COLO668 (cell line): ENCODE data around the gene CFAP73.

ENCODE experiments used
- DNase-seq: peaks from one replicate; lab custom pipeline; 2025; ENCODE audit not compliant: unreplicated experiment; lab: John Stamatoyannopoulos, UW

CFAP73 gene

DNA sequence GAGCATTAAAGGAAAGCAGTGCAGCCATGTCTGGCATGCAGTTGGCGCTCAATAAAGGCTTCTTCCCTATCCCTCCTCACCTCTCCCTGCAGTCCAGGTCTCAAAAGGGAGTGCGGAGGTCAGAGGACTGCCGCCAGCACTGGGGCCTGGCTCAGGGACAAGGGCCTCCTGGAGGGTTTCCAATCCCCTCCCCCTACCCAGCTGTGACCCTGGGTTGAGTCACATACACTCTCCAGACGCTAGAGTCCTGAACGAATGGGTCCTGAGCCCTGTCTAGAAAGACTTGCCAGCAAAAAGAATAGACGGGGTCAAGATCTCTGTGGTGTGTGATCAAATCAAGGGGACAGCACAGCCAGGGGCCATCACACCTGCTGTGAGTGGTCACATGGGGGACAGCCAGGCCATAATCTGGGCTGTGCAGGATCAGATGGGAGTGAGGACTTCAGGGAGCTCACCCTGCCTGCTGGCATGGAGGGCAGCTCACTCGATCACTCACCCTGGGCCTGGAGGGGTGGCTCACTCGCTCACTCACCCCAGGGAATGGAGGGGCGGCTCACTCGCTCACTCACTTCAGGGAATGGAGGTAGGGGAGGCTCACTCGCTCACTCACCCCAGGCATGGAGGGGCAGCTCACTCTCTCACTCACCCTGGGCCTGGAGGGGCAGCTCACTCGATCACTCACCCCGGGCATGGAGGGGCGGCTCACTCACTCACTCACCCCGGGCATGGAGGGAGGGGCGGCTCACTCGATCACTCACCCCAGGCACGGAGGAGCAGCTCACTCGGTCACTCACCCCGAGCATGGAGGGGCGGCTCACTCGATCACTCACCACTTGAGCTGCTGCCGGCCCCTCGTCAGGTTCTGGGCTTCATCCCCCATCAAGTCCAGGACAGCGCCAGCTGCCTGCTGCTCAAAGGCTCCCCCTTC, 12.8 kb downstream of the CFAP73 start:
- no peak for DNase-seq

DNA sequence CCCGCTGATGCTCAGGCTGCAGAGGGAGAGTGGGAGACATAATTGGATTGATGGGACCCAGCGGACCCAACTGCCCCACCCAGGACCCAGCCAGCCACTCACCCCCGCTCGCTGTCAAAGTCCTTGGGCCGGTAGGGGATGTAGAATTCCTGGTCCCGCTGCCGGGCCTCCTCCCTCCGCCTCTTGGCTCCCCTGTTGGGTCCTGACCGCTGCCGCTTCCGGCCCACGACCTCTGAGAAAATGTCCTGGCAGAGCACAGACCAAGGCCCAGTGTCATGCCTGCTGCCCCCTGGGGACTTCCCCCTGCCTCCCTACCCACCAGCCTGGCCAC, 13.5 kb downstream of the CFAP73 start:
- no peak for DNase-seq

DNA sequence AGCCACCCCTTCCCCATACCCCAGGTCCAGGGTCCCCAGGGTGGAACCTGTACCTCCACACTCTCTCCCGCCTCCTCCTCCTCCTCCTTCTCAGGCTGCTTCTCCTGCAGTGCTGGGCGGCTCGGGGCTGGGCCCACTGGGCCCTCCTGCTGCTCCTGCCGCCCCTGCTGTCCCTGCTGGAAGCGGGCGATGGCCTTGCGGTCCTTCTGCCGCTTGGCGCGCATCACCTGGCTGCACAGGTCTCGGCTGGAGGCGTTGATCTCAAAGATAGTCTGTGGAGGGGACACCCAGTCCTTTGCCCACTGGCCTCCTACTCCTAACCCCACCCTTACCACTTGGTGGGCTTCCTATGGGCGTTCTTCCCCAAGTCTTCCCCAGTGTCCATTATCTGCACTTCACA, 14.5 kb downstream of the CFAP73 start:
- no peak for DNase-seq

DNA sequence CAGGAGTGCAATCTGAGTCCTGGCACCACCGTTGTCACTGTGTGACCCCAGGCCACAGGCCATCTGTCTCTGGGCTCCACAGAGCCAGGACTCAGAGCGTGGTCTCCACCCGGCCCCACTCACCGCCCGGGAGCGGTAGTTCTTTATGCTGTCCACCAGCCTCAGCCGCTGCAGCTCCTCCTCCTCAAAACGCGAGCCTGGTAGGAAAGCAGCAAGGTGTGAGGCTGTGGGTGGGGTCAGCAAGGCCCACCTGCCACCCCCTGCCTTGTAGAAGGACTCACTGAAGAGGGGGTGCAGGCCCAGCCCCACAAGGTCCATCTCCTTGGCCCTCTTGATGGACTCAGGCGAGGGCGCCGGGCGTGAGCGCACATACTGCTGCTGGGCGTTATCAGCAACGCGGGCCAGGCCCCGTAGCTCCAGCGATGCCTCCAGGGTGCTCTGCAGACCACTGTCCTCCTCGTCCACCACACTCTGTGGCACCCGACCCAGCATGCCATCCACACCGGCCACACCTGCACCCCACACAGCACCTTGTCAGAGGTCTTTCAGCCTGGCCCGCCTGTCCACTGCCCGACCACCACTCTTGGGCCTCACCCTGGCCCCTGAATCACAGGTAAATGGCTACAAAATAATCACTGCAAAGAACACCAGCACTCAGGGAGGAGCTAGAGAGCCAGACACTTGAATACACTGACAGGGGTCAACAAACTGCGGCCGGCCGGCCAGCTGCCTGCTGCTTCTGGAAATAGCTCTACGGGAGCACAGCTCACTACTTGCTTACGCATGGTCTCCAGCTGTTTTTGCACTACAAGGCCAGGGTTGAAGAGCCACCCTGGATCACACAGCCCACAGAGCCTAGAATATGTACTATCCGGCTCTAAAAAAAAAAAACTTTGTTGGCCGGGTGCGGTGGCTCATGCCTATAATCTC, 16.3 kb downstream of the CFAP73 start:
- no peak for DNase-seq

DNA sequence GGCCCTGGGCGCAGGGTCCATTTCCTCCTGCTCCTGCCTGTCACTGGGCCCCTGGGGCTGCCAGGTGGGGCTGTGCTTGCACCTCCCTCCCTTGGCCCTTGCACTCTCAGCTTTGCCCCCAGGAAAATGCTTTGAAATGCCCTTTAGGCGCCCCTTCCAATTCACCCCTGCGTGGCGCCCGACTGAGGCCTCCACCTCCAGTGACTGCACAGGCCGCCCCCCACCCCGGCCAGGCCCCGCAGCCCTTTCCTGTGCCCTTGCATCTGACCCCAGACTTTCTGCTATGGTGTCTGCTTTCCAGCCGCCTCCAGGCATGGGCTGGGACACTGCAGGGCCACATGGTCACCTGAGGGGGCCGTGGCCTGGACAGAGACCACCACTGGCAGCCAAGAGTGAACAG, 18.3 kb downstream of the CFAP73 start:
- DNase-seq, result no peak

DNA sequence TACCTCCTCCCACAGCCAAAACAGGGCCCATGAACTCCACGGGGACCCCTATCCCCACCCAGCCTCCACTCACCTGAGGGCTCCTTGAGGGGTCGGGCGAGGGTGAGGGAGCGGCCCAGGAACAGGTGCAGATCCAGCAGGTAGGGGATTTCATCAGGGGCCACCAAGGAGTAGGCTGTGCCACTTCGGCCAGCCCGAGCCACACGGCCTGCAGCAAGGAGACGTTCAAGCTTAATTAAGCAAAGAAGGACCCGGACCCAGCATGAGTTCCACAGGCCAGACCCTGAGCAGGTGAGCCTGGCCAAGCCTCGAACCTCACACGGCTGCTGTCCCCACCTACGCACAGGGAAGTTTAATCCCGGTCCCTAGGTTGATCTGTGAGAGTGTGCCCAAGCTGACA, 20.2 kb downstream of the CFAP73 start:
- no peak for DNase-seq

DNA sequence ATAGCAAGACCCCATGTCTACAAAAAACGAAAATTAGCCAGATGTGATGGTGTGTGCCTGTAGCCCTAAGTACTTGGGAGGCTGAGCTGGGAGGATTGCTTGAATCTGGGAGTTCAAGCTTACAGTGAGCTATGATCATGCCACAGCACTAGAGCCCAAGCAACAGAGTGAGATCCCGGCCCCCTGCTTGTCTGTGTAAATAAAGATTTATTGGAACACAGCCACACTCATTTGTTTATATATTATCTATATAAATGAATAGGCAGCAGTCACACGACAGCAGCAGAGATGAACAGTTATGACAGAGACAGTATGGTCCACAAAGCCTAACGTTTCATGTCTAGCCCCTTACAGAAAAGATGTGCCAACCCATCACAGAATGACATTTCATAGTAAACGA, 20.9 kb downstream of the CFAP73 start:
- no peak for DNase-seq

DNA sequence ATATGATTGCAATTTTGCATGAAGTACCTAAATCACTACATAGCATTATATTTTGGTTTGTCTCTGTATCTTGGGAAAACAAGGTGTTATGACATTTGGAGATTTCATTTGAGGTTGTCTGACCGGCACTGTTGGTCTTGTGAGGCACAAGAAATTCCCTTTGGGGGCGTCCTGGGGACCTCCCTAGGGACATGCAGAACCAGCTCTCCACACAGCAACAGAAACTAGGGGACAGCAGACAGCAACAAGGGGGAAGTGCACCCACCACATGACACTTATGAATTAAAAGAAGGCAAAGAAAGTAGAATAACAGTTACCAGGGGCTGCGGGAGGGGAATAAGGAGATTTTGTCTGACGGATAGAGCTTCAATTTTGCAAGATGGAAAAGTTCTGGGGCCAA, 21.4 kb downstream of the CFAP73 start:
- DNase-seq, result no peak

DNA sequence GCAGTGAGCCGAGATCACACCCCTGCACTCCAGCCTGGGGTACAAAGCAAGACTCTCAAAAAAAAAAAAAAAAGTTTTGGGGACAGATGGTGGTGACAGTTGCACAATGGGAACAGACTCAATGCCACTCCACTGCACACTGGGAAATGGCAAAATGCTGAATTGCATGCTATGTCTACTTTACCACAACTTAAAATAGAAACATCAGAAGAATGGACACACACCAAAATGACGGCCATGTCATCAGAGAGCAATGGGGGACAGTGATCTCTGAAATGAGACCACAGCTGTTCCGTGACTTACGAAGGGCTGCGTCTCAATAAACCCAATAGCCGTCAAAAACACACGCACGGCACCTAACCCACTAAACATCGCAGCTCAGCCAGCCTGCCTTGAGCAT, 22.0 kb downstream of the CFAP73 start:
- no peak for DNase-seq

DNA sequence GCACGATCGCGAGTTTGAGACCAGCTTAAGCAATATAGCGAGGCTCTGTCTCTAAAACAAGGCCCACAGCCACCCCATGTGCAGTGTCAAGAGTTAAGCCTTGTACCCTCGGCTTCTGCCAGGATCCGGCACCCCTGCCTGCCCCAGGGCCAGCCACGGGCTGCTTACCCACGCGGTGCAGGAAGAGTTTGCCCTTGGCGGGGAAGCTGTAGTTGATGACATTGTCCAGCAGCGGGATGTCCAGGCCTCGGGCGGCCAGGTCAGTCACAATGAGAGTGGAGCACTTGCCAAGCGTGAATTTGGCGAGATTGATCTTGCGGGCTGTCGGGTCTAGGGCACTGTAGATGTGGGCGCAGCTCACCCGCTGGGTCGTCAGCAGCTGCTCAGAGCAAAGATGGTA, 22.7 kb downstream of the CFAP73 start:
- DNase-seq, result no peak

DNA sequence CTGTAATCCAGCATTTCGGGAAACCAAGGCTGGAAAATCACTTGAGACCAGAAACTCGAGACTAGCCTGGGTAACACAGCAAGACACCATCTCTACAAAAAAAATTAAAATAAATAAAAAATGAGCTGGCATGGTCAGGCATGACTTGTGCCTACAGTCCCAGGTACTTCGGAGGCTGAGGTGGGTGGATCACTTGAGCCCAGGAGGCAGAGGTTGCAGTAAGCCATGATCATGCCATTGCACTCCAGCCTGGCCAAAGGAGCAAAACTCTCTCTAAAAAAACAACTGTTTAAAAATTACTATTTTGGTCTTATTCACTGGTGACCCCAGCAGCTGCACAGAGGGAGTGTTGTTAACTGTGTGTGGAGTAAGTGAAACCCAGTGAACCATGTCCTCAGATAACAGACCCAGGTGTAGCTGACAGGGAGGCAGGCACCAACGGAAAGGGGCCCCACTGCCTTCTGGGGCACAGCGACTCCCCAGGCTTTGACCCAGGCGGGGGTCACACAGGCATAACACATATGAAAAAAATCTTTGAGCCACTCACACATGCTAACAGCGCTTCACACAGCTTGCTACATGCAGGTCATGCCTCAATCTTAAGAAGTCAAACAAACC, 23.7 kb downstream of the CFAP73 start:
- no peak for DNase-seq

DNA sequence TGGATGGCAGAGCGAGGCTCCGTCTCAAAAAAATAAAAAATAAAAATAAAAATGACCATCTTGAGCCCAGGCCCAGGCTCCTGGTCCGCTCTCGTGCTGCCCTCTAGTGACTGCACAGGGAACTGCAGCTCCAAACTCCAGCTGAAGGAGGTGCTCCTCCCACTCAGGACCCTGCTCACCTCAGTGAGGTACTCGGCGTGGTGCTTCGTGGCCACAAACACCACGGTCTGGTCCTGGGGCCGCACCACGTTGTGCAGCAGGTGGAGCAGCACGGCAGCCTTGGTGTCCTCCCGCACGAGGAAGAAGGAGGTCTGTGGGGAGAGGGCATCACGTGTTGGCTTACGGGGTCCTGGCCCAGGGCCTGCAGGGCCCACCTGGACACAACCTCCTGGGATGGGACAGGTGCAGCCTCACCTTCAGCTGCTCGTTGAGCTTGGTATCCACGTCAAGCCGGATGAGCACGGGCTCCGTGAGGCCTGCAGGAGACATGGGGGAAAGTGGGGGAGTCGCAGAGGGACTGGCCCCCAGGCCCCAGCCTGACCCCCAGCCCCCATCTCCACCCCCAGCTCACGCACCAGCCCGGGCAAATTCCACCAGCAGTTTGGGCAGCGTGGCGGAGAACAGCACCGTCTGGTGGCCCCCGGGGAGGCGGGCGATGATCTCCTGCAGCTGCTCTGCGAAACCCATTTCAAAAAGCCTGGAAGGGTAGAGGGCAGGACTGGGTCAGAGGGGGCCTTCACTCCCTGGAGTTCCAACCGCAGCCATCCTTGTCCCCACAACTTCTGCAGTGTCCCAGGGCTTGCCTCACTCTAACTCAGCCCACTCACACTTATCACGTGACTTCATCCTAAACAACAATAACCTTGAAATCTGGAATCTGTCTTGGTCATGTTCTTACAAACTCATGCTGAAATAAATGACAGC, 25.2 kb downstream of the CFAP73 start:
- peak; percentile 69 for DNase-seq

DNA sequence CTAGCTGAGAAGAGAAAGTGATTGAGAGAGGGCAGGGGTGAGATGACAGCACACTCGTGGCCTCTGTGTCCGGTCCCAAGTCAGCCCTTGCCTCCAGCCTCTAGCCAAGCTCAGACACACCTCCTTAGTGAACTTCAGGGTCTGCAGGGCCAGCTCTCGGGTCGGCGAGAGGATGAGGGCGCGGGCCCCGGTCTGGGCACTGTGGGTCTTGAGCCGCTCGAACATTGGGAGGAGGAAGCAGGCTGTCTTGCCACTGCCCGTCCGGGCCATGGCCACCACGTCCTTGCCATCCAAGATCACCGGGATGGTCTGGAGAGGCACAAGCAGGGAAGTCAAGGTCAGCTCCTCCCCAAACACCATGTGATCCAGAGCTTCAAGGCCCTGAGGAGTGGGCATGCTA, 29.5 kb downstream of the CFAP73 start:
- DNase-seq, result no peak

DNA sequence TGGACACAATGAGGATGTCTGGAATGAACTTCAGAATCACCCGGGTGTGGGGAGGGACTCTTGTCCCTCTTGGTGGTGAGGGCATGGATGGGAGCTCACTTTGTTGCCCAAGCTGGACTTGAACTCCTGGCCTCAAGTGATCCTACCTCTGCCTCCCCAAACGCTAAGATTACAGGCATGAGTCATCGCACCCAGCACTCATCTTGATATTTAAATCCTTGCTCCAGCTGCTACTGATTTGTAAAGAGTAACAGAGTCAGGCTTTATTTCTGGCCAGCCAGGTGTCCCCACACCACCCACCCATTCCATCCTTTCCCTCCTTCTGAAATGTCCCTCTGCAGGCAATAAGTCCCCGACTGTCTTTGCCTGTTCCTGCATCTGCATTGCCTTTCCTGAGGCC, 30.8 kb downstream of the CFAP73 start:
- DNase-seq, result no peak

DNA sequence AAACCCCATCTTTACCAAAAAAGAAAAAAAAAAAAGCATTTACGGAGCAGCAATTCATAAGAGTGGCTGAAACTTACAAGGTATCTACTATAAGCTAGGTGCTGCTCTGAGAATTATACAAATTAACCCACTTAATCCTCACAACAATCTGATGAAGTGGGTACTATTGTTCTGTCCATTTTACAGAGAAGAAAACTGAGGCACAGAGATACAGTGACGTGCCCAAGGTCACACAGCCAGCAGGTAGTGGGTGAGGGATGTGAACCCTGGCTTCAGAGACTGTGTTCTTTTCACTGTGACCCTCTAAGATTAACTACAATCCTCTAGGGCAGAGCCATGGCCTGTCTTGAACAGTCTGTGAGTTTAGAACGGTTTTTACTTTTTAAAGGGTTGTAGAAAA, 32.5 kb downstream of the CFAP73 start:
- no peak for DNase-seq

DNA sequence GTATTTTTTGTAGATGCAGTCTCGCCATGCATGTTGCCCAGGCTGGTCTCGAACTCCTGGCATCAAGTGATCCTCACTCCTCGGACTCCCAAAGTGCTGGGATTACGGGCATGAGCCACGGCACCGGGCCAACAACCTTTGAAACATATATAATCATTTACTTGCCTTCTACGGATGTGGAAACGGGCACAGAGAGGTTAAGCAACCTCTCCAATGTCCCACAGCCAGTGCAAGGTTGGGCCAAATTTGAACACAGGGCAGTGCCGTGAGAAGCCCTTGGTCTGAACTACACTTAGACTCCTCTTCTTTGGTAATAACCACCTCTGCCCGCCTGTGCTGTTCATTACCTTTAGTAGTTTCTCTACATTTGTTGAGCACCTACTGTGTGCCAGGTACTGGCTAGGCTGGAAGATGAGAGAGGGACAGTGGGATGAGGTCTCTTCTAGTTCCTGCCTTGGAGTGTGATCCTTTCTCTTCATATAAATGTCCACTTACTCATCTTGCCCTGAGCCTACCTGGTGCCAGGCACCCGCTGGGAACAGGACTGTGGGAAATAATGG, 33.6 kb downstream of the CFAP73 start:
- DNase-seq, result no peak

DNA sequence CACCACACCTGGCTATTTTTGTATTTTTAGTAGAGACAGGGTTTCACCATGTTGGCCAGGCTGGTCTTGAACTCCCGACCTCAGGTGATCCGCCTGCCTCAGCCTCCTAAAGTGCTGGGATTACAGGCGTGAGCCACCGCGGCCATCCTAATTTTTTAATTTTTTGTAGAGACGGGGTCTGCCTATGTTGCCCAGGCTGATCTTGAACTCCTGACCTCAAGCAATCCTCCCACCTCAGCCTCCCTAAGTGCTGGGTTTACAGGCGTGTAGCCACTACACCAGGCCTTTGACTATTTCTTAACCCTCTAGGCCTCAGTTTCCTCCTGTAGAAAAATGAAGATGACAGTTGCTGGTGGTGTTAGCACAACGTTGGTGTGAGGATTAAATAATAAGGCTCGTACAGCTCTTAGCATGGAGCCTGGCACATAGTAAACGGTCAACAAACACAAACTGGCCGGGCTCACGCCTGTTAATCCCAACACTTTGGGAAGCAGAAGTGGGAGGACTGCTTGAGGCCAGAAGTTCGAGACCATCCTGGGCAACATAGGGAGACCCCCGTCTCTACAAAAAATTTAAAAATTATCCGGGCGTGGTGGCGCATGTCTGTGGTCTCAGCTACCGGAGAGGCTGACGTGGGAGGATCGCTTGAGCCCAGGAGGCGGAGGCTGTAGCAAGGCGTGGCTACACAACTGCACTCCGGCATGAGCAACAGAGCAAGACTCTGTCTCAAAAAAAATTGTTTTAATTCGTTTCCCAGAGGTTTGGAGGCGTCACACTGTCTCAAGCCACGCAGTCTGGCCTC, 34.8 kb downstream of the CFAP73 start:
- DNase-seq, result peak; percentile 67

DNA sequence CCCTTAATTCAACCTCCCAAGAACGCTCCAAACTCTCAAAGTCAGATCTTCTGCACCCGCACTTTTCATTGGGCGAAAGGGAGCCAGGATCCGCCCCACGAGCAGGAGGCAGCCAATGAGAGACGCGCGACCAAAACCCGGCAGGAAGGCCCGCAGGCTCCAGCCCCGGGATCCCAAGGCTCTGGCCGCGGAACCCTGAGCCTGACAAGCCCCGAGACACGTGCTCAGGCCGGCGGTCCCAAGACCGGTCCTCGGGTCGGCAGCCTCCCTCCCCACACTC, 35.3 kb downstream of the CFAP73 start:
- peak; percentile 90 for DNase-seq

DNA sequence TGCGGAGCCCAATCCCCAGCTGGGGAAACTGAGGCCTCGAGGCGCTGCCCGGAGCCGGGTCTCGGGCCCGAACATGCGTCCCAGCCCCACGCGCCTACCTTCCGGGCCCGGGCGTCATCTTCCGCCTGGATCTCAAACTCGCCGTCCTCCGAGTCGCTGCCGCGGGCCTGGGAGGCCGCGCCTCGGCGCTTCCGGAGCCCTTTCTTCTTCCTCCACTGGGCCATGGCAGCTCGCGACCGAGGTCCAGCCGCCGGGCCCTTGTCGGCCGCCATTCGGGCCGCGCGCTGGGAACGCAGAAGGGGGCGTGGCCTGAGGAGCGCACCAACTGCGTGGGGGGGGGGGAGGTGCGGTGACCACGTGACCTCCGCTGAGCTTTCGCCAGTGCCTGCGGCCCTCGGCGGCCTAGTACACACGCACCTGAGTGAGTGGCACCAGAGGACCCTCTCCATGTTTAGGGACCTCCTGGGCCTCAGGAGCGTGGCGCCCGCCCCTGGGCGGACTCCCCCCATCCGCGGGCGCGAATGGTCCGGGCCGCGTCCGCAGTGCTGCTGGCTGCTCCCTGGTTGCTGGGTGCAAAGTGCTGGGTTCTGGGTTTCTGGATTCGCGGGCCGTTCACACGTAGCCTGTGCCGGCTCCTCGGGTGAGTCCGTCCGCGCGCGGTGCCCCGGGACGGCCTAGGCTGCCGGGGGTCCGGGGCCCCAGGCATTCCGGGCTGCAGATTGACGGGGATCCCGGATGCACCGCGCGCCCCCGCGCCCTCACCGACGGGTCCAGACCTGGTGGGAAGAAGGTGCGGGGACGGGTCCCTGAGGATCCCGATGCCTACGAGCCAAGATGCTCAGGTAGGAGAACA, 35.9 kb downstream of the CFAP73 start, which contains the start of the genes DDX54 and RITA1:
TSS of gene DDX54 (minus strand) at position 299 of the 853 bp plus-strand sequence. CDS start at position 272, 27 bp downstream.
TSS of gene RITA1 (plus strand) at position 542 of the 853 bp plus-strand sequence. CDS start 1,026 bp downstream, outside the sequence.
- DNase-seq, result peak; percentile 89
